GM12873 (cell line): ENCODE results near the gene NUMA1.

Experiments
- CTCF ChIP-seq: IDR thresholded peaks from 2 replicates; pipeline ENCODE4 v1.5.1; 2012; ENCODE audit warnings: low read depth, mild to moderate bottlenecking, moderate library complexity, low read length, control low read depth; ENCODE audit not compliant: insufficient read depth; ENCODE audit errors: missing control alignments

NUMA1 gene

DNA sequence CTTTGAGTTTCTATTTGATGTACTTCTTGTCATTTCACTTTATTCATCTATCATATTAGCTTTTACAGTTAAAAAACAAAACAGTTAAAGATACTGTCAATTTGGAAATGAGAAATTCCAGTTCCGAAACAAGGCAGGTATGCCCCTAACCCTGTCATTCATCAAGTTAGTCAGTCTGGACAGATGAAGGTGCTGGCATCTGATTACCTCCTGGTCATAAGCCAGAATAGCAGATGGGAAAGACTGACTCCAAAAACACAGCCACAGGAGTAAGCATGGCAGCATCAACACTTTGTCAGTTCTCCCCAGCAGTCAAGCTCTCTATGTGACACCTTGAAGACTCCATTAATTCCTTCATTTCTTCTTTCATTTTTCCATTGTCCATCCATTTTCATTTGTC is 4.6 kb upstream of the NUMA1 start:
- no peak for TF ChIP-seq CTCF

GRCh38 chr11:72084076-72084475 is 3.7 kb upstream of the NUMA1 start:
- TF ChIP-seq CTCF = no peak

DNA sequence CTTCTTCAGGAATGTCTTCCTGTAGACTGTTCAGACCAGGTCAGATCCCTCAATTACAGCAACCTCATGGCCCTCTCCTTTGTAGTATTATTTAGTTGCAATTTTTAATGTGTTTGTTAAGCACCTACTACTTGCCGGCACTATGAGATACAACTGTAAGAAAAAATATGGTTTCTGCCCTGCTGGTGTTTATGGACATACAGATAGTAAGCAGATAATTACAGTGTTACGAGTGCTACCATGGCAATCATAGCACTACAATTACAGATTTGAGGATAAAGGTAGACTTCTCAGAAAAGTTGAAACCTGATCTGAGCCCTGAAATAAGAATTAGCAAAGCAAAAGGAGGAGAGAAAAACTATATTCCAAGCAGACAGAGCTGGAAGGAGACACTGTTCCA is 3.1 kb upstream of the NUMA1 start:
- no peak for TF ChIP-seq CTCF

DNA sequence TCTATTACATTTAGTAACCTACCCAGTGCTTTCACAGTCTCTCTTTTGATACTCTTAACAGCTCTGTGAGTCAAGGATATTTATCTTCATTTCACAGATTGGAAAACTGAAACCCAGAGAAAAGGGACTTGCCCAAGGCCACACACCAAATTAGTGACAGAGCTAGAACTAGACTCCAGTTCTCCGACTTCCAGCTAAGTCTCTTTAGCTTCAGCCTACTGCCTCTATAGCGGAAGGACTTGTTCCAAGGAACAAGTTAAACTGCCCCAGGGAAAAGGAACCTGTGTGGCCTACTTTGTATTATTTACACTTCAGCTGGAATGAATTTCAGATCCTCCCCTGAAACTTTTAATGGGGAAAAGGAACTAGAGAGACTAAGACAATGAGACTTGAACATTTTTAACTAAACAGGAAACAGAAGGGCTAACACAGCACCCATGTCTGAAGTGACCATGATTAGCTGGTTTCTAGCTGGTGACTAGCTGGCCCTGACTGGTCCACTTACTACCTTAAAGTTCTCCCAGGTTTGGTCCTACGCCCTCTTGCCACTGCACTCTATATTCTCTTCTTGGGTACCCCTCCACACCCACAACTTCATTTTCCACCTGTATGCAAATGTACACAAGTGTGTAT is 1.6 kb upstream of the NUMA1 start:
- TF ChIP-seq CTCF = no peak

GRCh38 chr11:72081184-72081644 is 872 bp upstream of the NUMA1 start:
- no peak for TF ChIP-seq CTCF

DNA sequence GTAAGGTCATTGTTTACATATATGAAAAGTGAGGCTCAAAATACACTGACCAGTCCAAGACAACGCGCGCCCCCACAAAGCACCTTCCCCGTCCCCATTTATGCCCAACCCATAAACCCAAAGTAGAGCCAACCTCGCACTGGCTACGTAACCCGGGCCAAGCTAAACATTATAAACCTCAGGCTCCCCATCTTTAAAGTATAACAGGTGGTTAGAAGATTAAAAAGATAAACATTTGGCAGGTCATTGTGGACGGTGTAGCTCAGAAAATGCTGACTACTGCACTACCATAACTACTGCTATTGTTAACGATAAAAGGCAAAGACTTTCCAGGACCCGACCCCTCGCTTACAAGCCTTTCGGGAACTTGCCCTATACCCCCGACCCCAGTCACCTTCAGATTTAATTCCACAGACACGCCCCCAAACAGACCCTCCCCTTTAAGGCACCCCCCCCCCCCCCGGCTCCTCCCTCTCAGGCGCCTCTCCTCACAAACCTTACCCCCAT is 470 bp downstream of the NUMA1 start:
- no peak for TF ChIP-seq CTCF

- no peak for TF ChIP-seq CTCF
These were observed 1.9 kb downstream of the NUMA1 start for GRCh38 chr11:72078477-72078876.

GRCh38 chr11:72075756-72076155 is 4.6 kb downstream of the NUMA1 start:
- TF ChIP-seq CTCF = no peak
